Stimulated activated CD8-positive, alpha-beta memory T cell treated with anti-CD3 and anti-CD28 coated beads, Interleukin-15, amount 100 ng/mL, for 24 hours (primary cell): ENCODE results near the gene CLASRP.

Experiments
- DNase-seq: peaks from one replicate; pipeline ENCODE4 v3.0.0-alpha.2; 2020; ENCODE audit warnings: low read depth

CLASRP gene

DNA sequence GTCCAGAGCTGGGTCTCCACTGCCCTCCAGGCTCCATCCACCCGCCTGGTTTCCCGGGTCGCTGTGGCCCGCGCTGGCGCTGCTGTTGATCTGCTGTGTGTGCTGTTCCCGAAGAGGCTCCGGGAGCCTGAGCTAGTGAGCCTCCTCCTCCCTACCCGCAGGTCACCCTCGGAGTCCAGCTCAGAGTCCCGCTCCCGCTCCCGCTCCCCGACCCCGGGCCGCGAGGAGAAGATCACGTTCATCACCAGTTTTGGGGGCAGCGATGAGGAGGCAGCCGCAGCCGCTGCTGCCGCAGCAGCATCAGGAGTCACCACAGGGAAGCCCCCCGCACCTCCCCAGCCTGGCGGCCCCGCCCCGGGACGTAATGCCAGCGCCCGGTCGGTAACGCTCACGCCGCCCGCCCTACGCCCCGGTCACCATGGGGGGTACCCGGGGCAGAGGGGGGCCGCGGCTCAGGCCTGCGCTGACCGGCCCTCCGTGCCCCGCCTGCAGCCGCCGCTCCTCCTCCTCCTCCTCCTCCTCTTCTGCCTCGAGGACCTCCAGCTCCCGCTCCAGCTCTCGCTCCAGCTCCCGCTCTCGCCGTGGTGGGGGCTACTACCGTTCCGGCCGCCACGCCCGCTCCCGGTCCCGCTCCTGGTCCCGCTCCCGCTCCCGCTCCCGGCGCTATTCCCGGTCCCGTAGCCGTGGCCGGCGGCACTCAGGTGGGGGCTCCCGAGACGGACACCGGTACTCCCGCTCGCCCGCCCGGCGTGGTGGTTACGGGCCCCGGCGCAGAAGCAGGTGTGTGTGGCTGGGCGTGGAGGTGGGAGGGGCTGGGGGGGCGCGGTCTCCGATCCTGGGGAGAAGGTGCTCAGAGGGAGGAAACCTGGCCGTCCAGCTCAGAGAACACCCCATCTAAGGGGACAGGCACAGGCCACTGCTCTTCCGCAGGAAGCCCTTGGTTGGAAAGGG, 25.3 kb downstream of the CLASRP start:
- no peak for DNase-seq

GRCh38 chr19:45066921-45067661, 28.2 kb downstream of the CLASRP start:
- no peak for DNase-seq

GRCh38 chr19:45068041-45068440, 29.2 kb downstream of the CLASRP start:
- DNase-seq, result no peak

DNA sequence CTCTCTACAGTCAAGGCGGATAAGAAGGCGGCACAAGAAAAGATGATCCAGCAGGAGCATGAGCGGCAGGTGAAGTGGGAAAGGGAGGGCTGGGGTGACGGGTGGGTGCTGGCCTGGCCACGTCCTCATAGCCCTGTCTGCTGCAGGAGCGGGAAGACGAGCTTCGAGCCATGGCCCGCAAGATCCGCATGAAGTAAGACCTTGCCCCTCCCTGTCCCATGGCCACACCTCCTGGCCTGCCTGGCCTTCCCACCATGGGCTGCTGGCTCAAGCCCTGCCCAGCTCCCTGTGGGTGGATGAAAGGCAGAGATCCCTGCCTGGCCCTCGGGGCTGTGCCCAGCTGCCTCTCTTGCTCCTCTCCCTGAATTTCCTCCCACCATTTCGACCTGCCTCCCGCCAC, 30.2 kb downstream of the CLASRP start:
- no peak for DNase-seq

DNA sequence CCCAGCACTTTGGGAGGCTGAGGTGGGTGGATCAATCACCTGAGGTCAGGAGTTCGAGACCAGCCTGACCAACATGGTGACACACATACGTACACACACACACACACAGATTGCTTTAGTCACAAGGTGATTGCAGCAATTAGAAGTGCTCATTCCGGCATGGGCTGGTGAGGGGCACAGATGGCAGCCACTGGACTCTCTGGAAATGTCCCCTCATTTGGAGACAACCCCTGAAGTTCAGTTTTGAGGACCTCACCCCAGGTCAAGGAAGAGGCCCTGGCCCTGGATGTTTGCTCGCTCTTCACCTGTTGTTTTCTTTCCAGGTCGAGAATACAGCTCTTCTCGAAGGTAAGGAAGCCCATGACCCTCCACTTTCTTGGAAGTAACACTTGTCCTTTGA, 31.4 kb downstream of the CLASRP start:
- no peak for DNase-seq

- DNase-seq, result no peak
Observed at GRCh38 chr19:45070861-45071544, 32.2 kb downstream of the CLASRP start.

GRCh38 chr19:45071545-45071938, 32.7 kb downstream of the CLASRP start:
- DNase-seq, result no peak

GRCh38 chr19:45071969-45072790, 33.3 kb downstream of the CLASRP start:
- no peak for DNase-seq

DNA sequence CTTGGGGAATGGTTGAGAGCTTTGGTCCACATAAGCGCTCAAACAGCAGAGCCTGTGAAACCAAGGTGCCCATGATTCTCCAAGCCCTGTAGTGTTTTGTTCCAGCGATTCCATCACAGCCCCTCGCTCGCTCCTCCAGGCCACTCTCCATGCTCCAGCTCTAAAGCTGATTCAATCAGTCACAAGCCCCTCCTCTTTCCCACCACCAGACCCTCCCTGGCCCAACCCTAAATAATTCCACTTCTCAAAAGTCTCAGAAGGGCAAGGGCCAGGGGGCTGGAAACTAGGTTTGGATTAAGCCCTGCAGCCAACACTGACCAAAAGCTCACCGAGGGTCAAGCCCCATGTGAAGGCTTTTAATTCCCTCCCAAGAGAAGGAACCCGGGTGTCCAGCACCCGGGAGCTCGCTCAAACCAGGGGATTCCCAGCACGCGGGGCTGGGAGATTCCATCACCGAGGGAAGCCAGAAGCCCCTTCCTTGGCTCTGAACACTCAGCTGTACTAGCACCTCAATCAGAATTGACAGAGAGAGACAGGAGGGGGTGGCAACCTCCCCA, 36.0 kb downstream of the CLASRP start:
- no peak for DNase-seq

GRCh38 chr19:45075301-45076028, 36.6 kb downstream of the CLASRP start:
- DNase-seq, result no peak

DNA sequence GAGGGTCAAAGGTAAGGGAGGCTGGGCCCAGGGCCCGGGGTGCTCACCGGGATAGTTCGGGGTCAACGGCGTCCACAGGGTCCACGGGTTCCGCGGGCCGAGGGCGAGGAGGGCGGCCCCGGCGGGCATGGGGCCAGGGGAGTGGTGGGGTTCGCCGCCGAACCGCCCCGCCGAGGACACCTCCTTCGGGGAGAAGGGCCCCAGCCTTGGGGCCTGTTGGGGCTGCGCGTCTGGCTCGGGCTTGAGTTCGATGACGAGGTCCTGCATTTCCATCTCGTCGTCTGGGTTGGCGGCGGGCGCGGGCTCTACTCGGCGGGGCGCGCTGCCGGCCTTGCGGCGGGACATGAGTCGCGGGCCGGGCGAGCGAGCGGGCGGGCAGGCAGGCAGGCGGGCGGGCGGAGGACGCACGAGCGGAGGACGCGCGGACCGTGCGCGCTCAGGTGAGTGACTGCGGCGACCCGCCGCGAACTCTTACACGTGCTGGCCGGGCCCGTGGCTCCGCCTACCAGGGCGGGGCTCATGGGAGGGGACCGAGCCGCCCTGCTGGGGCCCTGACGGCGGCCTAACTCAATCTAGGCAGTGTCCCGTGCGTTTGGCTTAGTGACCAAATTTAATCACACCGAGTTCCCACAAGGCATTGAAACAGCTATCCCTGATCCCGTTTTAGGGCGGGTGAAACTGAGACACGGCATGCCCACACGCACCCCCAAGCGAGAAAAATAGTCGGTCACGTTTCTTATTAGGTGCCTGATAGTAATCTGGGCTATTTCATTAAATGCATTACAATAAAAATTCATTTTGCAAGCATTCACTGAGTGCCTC, 37.4 kb downstream of the CLASRP start, which contains the start of gene ZNF296:
ZNF296 (minus strand) TSS at position 450 of the 822 bp plus-strand sequence; CDS start at position 345, 105 bp downstream.
- DNase-seq, result peak; percentile 57

DNA sequence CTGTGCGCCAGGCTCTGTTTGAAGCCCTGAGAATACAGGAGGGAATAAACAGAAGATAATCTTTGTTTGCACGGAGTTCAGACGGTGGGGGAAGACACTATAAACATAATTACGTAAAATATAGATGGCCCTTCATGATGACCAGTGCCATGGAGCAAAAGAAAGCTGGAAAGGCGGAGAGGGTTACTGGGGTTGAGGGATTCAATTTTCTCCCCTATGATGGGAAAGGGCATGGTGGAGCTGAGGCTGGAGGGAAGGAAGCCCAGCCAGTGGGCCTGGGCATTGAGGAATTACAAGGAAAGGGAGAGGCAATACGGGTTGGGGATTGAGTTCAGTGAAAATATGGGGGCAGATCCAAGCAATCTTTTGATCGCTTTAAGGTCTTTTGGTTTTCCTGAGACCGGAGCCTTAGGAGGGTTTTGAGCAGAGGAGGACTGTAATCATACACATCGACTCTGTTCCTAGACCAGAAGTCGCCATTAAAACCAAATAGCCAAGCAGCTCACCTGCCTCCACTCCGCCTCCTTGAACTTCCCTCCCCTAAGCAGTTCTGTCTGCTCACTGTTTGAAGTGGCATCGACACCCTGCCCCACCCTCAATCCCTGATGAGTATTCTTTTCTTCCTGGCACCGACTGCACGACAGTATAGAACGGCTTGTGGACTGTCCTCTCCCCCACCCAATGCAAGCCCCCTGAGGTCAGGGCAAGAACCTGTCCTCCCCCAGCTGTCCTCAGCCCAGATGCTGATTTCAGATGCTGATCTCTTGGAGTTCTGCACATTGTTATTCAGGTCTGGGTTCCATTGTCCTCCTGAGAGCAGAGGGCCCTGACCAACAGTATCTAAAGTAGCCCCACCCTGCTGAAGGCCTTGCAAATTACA, 38.2 kb downstream of the CLASRP start:
- no peak for DNase-seq

GRCh38 chr19:45078390-45079062, 39.7 kb downstream of the CLASRP start:
- DNase-seq, result no peak

DNA sequence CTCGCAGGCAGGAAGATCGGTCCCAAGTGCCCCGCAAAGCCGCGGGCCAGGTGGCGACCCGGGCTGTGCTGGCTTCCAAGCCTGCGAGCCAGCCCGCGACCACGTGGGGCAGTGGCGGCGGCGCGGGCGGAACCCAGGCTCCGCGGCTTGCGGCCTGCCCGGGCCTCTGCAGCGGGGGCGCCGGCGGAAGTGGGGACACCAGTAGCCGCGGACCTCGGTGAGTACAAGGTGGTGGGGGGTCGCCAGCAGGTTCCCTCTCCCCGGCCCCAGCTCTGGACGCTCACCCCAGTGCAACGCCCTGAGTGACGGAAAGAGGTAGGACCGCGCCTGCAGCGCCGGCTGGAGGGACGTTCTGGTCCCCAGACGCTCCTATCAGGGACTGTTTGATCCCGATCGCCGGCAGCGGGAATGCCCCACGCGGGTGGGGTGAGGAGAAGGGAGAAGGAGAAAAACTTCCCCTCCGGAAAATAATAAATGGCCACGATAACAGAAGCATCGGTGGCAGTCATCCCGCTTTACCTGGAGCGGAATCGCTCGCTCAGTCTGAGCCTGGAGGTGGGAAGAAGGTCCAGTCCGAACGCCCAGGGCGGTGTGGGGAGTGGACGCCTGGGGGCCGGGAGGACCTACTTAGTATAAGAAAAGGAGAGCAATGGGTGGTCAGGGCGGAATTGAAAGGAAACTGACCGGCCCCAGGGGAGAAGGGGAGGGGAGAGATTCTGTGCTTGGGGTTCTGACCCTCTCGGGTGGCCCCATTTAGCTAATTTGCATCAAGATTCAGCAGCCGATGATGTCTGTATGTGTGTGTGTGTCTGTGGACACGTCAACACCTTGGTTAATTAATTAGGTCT, 40.4 kb downstream of the CLASRP start, which contains the start of gene GEMIN7:
GEMIN7 (plus strand) TSS at position 198 of the 848 bp plus-strand sequence. CDS start 10,855 bp downstream, outside the sequence.
- peak; percentile 71 for DNase-seq

DNA sequence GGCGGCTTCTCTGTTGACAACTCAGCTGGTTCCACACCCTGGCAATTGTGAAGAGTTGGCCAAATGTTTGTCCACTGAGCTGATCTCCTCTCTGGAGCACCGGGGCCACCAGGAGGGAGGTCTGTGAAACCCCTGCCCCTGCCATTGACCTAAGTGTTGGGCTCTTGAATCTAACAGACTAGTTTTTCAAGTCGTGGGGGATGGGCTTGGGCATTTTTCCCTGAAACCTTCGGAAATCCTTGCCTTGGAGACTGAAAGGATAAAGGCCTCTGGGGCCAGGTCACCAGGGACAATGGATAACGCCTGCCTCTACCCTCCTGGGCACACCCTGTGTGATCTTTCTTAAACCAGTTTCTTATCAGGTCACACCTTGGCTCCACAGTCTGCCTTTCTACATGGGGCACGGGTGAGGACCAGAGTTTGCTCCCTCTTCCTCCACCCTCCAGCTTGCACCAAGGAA, 41.1 kb downstream of the CLASRP start:
- no peak for DNase-seq

GRCh38 chr19:45082170-45082569, 43.3 kb downstream of the CLASRP start:
- DNase-seq, result no peak

GRCh38 chr19:45086480-45086879, 47.6 kb downstream of the CLASRP start:
- DNase-seq, result no peak
